ENCODE measurements around the gene CFAP65. TPM values are rescaled to one million over a fixed set of nuclear protein-coding genes. Genes with fewer than 3 reads are reported as not detected.

CFAP65 gene
- total and polyA plus RNA-seq, 2 of the 4 experiments (the other 2 are of a cell fraction) = not detected

GRCh38 chr2:219084791-219085190 is 43.5 kb upstream of the CFAP65 start:
- Histone ChIP-seq H3K56ac (ENCODE audit: extremely low read depth, insufficient read depth, low read length) (no peak overlapping the region), H4K20me1 (ENCODE audit: insufficient read depth, low read length) (no peaks in the 10 kb centered on the region; the same call in 1 of the 2 replicates), H2AFZ (replicated peaks; ENCODE audit: low read length, poor library complexity) (no peak overlapping the region), H3K36me3 (ENCODE audit: control insufficient read depth, insufficient read depth, low read length) (no peaks in the 10 kb centered on the region), H3K4me2 (ENCODE audit: low read depth, low read length) (no peak overlapping the region), H3K4me1 (ENCODE audit: control insufficient read depth, insufficient read depth, low read length) (no peaks in the 10 kb centered on the region), H4K5ac (ENCODE audit: low read depth, low read length) (no peak overlapping the region), H4K8ac (ENCODE audit: low read depth in 2 of 2, low read length in 2 of 2) (no peak overlapping the region), H3K18ac (ENCODE audit: low read depth, low read length) (no peak overlapping the region), H2AK5ac (ENCODE audit: low read depth, low read length) (no peak overlapping the region), H2AK9ac (replicated peaks; ENCODE audit: low read depth, low read length, poor library complexity) (no peak overlapping the region), H3K23ac (ENCODE audit: low read depth, low read length) (no peak overlapping the region), H3K27ac (ENCODE audit: insufficient read depth, low read length) (no peak overlapping the region), H2BK120ac (ENCODE audit: low read depth, low read length) (no peak overlapping the region), H2BK5ac (ENCODE audit: low read depth, low read length, poor library complexity, severe bottlenecking) (no peak overlapping the region), H3K9ac (ENCODE audit: low read depth, low read length) (no peak overlapping the region), H3K9me3 (ENCODE audit: control insufficient read depth, insufficient read depth, low read length) (no peaks in the 10 kb centered on the region), H3K9me1 (ENCODE audit: insufficient read depth, low read length) (peaks cover 1% of the 10 kb centered on the region; the same call in 1 of the 2 replicates), H2BK20ac (ENCODE audit: low read depth, low read length) (no peak overlapping the region), H3K27me3 (ENCODE audit: control insufficient read depth, insufficient read depth, low read length) (no peaks in the 10 kb centered on the region; the same call in none of the 2 replicates), H3K79me1 (ENCODE audit: low read depth in 1 of 2, low read length in 2 of 2) (no peaks in the 10 kb centered on the region), H3K4ac (ENCODE audit: low read depth, low read length) (no peak overlapping the region), H3K4me3 (ENCODE audit: insufficient read depth, low read depth, low read length) (no peak overlapping the region), H2BK15ac (ENCODE audit: low read depth, low read length) (no peak overlapping the region), H3K14ac (replicated peaks; ENCODE audit: low read depth, low read length) (no peak overlapping the region), H4K91ac (ENCODE audit: insufficient read depth, low read depth, low read length) (no peak overlapping the region)
- in situ Hi-C loops (cut with MboI; ENCODE audit: low sequenced_read_pairs) (no loop called here), dilution Hi-C loops (cut with HindIII; ENCODE audit: low sequenced_read_pairs, unreplicated experiment) (no loop called here), intact Hi-C loops (cut with micrococcal nuclease) (no loop called here)
- ChIA-PET POLR2A (ENCODE audit: unreplicated experiment) (no interaction called here), CTCF (interaction anchor here (0.7 to 2.5 kb wide), 5 partner anchors 8 to 34 kb away, joined by 3 to 9 read pairs (median 6); no protein-coding TSS in a partner anchor)
- no peak for TF ChIP-seq MXI1 (IDR thresholded peaks at IDR 0.05; ENCODE audit: borderline replicate concordance, low read depth, low read length)
- TF ChIP-seq NFE2L2 (IDR thresholded peaks at IDR 0.05; ENCODE audit: low read depth, low read length) = no peak
- TF ChIP-seq, protein P1, sequence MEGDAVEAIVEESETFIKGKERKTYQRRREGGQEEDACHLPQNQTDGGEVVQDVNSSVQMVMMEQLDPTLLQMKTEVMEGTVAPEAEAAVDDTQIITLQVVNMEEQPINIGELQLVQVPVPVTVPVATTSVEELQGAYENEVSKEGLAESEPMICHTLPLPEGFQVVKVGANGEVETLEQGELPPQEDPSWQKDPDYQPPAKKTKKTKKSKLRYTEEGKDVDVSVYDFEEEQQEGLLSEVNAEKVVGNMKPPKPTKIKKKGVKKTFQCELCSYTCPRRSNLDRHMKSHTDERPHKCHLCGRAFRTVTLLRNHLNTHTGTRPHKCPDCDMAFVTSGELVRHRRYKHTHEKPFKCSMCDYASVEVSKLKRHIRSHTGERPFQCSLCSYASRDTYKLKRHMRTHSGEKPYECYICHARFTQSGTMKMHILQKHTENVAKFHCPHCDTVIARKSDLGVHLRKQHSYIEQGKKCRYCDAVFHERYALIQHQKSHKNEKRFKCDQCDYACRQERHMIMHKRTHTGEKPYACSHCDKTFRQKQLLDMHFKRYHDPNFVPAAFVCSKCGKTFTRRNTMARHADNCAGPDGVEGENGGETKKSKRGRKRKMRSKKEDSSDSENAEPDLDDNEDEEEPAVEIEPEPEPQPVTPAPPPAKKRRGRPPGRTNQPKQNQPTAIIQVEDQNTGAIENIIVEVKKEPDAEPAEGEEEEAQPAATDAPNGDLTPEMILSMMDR (conservative IDR thresholded peaks at IDR 0.05; ENCODE audit: low read depth, low read length) = no peak
- no peak for TF ChIP-seq BHLHE40 (IDR thresholded peaks at IDR 0.05; ENCODE audit: low read depth, low read length)
- no peak for TF ChIP-seq MAFK (IDR thresholded peaks at IDR 0.05; ENCODE audit: low read depth, low read length)
- TF ChIP-seq, protein P2, sequence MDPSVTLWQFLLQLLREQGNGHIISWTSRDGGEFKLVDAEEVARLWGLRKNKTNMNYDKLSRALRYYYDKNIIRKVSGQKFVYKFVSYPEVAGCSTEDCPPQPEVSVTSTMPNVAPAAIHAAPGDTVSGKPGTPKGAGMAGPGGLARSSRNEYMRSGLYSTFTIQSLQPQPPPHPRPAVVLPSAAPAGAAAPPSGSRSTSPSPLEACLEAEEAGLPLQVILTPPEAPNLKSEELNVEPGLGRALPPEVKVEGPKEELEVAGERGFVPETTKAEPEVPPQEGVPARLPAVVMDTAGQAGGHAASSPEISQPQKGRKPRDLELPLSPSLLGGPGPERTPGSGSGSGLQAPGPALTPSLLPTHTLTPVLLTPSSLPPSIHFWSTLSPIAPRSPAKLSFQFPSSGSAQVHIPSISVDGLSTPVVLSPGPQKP (IDR thresholded peaks at IDR 0.05; ENCODE audit: borderline replicate concordance, low read depth, low read length) = no peak
- TF ChIP-seq RAD21 (IDR thresholded peaks at IDR 0.05; ENCODE audit: low read length) = no peak
- TF ChIP-seq SMC3 (IDR thresholded peaks at IDR 0.05; ENCODE audit: low read depth, low read length) = no peak
- TF ChIP-seq USF2 (IDR thresholded peaks at IDR 0.05; ENCODE audit: low read depth, low read length) = no peak
- no peak for TF ChIP-seq FOS (IDR thresholded peaks at IDR 0.05; ENCODE audit: low read depth, low read length)
- no peak for TF ChIP-seq MAZ (IDR thresholded peaks at IDR 0.05; ENCODE audit: borderline replicate concordance, low read depth, low read length)
- TF ChIP-seq CHD1 (IDR thresholded peaks at IDR 0.05; ENCODE audit: low read depth, low read length) = no peak
- no peak for TF ChIP-seq CEBPB (IDR thresholded peaks at IDR 0.05; ENCODE audit: low read depth, low read length)
- no peak for TF ChIP-seq RFX5 (IDR thresholded peaks at IDR 0.05; ENCODE audit: low read depth, low read length)
- TF ChIP-seq RCOR1 (IDR thresholded peaks at IDR 0.05; ENCODE audit: insufficient replicate concordance, low read length) = no peak
- TF ChIP-seq POLR2A (IDR thresholded peaks at IDR 0.05; ENCODE audit: low read depth, low read length) = no peak
- ATAC-seq (ENCODE audit: low read depth) (no peak), DNase-seq (no peak)
- no TSS peak for BruUV-seq (replicated peaks)

Measured in IMR-90 (cell line).